ENCODE data around the gene TNC.

The TNC gene

GRCh38 chr9:115106642-115107041 lies 11.3 kb downstream of the TNC start:
- DNase-seq (ENCODE audit: low read depth in 1 of 2, low spot score in 1 of 2): no peak
- no peak for TF ChIP-seq JUND (IDR thresholded peaks at IDR 0.05; ENCODE audit: low read depth)
- in situ Hi-C loops (cut with HindIII; ENCODE audit: low pct_unique_long_range_greater_than_20kb, low sequenced_read_pairs): no loop called here

GRCh38 chr9:115106001-115106400 lies 12.0 kb downstream of the TNC start:
- DNase-seq (ENCODE audit: low read depth in 1 of 2, low spot score in 1 of 2): peak in 1 of 2 experiments; percentile 20
- in situ Hi-C loops (cut with HindIII; ENCODE audit: low pct_unique_long_range_greater_than_20kb, low sequenced_read_pairs): no loop called here
- no peak for TF ChIP-seq JUND (IDR thresholded peaks at IDR 0.05; ENCODE audit: low read depth)

DNA sequence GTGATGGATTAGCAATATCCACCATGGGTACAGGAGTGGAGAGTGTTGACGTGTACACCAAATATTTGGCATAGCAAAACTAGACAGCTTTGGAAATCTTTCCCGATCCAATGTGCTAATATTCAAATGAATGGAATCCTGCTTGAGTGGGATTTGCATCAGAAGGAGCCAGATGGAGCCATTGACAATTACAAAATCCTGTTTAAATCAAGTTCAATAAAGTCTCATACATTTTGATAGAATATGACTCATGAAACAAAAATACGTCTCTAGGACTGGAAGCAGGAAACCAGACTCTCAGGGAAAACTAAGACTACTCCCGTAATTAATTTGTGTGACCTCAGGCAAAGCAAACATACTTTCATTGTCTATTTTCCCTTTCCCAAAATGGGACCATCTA lies 13.0 kb downstream of the TNC start:
- in situ Hi-C loops (cut with HindIII; ENCODE audit: low pct_unique_long_range_greater_than_20kb, low sequenced_read_pairs): no loop called here
- no peak for DNase-seq (ENCODE audit: low read depth in 1 of 2, low spot score in 1 of 2)
- no peak for TF ChIP-seq JUND (IDR thresholded peaks at IDR 0.05; ENCODE audit: low read depth)

DNA sequence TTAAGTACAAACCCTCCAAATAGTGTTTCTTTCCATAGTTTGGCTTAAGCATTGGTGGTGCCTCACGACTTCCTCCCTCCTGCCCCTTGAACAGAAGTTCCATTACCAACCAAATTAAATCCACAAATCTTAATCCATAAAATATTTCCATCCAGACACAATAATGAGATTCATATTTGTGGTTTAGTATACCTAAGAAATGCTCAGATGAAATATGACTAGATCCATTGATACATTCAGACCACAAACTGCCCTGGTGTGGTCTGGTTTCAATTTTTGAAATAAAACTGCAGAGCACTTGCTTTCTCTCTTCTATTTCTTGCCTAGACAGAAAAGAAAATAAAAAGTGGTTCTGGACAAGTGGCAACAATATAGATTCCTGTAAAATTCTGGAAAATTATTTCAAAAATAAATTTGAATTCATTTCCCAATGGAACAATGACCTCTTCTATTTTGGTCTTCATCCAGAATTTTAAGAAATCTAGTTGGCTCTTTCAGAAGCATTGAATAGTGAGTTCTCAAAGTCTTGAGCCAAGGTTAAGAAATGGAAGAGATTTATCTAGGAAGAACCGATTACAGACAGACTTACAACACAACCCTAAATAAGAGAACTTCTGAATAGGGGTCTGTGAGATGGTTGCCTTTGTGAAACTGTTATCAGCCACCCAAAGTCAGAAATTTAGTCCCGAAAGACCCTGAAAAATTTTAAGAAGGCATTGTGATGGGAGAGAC lies 14.0 kb downstream of the TNC start:
- DNase-seq (ENCODE audit: low read depth in 1 of 2, low spot score in 1 of 2): no peak
- TF ChIP-seq JUND (IDR thresholded peaks at IDR 0.05; ENCODE audit: low read depth): no peak
- in situ Hi-C loops (cut with HindIII; ENCODE audit: low pct_unique_long_range_greater_than_20kb, low sequenced_read_pairs): no loop called here

DNA sequence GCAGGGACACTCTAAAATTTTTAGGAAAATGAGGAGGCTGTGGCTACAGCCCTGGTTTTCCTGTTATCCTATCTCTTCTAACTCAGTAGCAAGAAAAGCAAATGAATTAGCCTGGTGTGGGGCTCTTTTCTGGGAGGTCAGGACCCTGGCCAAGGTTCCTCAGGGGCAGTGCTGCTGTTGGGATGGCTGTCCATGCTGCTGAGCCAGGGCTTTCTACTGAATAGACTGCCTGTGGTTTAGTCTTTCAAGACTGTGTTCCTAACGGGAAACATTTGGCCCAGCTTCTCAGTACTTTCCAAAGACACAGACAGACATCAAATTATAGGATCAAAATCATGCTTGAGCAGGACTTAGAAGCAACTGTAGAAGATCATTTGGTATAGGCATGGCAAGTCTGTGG lies 18.1 kb downstream of the TNC start:
- no peak for DNase-seq (ENCODE audit: low read depth in 1 of 2, low spot score in 1 of 2)
- no peak for TF ChIP-seq JUND (IDR thresholded peaks at IDR 0.05; ENCODE audit: low read depth)
- in situ Hi-C loops (cut with HindIII; ENCODE audit: low pct_unique_long_range_greater_than_20kb, low sequenced_read_pairs): no loop called here

GRCh38 chr9:115098226-115098965 lies 19.6 kb downstream of the TNC start:
- TF ChIP-seq JUND (IDR thresholded peaks at IDR 0.05; ENCODE audit: low read depth): no peak
- DNase-seq (ENCODE audit: low read depth in 1 of 2, low spot score in 1 of 2): no peak
- in situ Hi-C loops (cut with HindIII; ENCODE audit: low pct_unique_long_range_greater_than_20kb, low sequenced_read_pairs): no loop called here

DNA sequence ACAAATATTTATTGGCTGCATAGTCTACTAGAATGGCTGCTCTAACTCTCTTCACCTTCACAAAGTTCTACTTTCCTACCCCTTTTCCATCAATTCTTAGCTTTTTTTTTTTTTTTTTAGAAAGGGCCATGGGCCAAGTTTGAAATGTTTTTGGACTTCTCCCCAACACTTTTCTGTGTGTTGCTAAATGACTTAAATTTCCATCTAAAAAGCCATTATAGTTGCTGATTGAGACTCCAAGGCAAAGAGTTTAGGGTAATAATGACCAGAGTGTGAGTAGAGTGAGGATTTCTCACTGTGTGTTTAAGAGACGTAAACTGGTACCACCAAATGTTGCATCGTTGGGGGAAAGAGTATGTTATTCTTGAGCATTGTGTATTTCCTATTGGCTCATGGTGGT lies 24.4 kb downstream of the TNC start:
- DNase-seq (ENCODE audit: low read depth in 1 of 2, low spot score in 1 of 2): no peak
- in situ Hi-C loops (cut with HindIII; ENCODE audit: low pct_unique_long_range_greater_than_20kb, low sequenced_read_pairs): no loop called here
- TF ChIP-seq JUND (IDR thresholded peaks at IDR 0.05; ENCODE audit: low read depth): no peak

DNA sequence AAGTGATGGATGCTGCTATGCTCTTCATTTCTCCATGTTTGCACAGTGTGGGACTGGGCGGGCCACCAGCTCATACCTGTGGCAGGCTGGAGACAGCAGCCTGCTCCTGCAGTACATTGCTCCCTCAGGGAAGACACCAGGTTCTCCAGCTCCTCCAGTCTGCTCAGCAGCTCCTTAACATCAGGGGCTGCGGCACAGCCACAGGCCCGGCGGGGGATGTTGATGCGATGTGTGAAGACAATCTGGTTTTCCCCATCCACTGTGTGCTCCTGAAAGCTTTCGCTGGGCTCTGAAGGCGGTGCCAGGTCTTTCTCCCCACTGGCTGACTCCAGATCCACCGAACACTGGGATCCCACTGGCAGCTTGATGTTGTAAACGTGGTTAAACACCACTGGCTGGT lies 27.5 kb downstream of the TNC start:
- no peak for TF ChIP-seq JUND (IDR thresholded peaks at IDR 0.05; ENCODE audit: low read depth)
- DNase-seq (ENCODE audit: low read depth in 1 of 2, low spot score in 1 of 2): no peak
- in situ Hi-C loops (cut with HindIII; ENCODE audit: low pct_unique_long_range_greater_than_20kb, low sequenced_read_pairs): no loop called here

DNA sequence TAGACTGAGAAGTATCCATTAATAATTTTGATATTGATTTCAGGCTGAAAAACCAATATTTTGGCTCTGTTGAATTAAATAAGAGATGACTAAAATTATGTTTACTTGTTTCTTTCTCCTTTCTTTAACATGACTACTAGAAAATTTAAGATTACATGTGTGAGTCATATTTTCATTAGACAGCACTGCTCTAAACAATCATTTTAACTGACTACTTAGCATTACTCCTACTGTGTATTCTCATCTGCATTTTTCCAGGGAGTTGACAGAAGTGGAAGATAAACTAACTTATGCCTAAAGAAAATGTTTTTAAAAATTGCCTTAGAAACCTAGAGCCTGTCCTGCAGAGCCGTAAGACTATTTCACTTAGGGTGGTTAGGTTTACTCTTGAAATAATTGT lies 29.1 kb downstream of the TNC start:
- in situ Hi-C loops (cut with HindIII; ENCODE audit: low pct_unique_long_range_greater_than_20kb, low sequenced_read_pairs): no loop called here
- no peak for DNase-seq (ENCODE audit: low read depth in 1 of 2, low spot score in 1 of 2)
- TF ChIP-seq JUND (IDR thresholded peaks at IDR 0.05; ENCODE audit: low read depth): no peak

- in situ Hi-C loops (cut with HindIII; ENCODE audit: low pct_unique_long_range_greater_than_20kb, low sequenced_read_pairs): no loop called here
- DNase-seq (ENCODE audit: low read depth in 1 of 2, low spot score in 1 of 2): no peak
- no peak for TF ChIP-seq JUND (IDR thresholded peaks at IDR 0.05; ENCODE audit: low read depth)
Observed at GRCh38 chr9:115086886-115087285, 31.1 kb downstream of the TNC start.

DNA sequence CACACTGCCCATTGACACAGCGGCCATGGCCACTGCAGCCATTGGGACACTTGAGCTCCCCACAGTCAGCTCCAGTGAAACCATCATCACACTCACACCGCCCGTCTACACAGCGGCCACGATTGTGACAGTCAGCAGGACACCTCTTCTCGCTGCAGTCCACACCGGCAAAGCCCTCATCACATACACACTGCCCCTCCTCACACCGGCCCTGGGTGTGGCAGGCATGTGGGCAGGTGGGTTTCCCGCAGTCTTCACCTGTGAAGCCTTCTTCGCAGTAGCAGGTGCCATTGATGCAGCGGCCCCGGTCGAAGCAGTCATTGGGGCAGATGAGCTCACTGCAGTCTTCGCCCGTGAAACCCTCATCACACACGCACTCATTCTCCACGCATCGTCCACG lies 31.5 kb downstream of the TNC start:
- in situ Hi-C loops (cut with HindIII; ENCODE audit: low pct_unique_long_range_greater_than_20kb, low sequenced_read_pairs): no loop called here
- no peak for TF ChIP-seq JUND (IDR thresholded peaks at IDR 0.05; ENCODE audit: low read depth)
- DNase-seq (ENCODE audit: low read depth in 1 of 2, low spot score in 1 of 2): no peak

- no peak for TF ChIP-seq JUND (IDR thresholded peaks at IDR 0.05; ENCODE audit: low read depth)
- DNase-seq (ENCODE audit: low read depth in 1 of 2, low spot score in 1 of 2): no peak
- in situ Hi-C loops (cut with HindIII; ENCODE audit: low pct_unique_long_range_greater_than_20kb, low sequenced_read_pairs): no loop called here
Observed at GRCh38 chr9:115085773-115086377, 32.1 kb downstream of the TNC start.

DNA sequence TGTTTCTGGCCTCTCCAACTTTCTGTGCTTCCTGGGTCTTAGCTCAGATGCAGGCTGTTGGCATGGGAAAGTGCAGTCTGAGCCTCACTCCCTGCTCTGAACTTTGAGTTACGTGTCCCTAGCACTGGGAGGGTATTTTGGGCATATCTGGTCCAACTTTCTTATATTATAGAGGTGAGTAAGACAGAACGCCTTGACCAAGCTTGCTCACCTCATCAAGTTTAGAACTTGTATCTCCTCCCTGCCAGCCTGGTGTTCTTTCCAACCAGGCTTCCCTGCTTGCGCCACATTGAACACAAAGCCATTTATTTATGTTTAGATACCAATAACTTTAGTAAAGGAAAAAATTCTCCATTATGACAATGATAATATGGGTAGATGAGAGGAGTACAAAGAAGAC lies 33.2 kb downstream of the TNC start:
- DNase-seq (ENCODE audit: low read depth in 1 of 2, low spot score in 1 of 2): no peak
- in situ Hi-C loops (cut with HindIII; ENCODE audit: low pct_unique_long_range_greater_than_20kb, low sequenced_read_pairs): no loop called here
- no peak for TF ChIP-seq JUND (IDR thresholded peaks at IDR 0.05; ENCODE audit: low read depth)

Data from T47D (cell line).